ENCODE results near the gene RDH13.

The RDH13 gene

GRCh38 chr19:55098716-55099556 is 36.0 kb upstream of the RDH13 start:
- FAIRE-seq (no peak), DNase-seq (ENCODE audit: insufficient read length) (no peak)
- no peak for TF ChIP-seq POLR2AphosphoS5 (IDR thresholded peaks at IDR 0.05; ENCODE audit: low read depth, low read length)
- TF ChIP-seq TAF1 (IDR thresholded peaks at IDR 0.05; ENCODE audit: borderline replicate concordance, low read depth, low read length), result no peak
- no peak for TF ChIP-seq POLR2A (IDR thresholded peaks at IDR 0.05; ENCODE audit: low read depth, low read length)

- FAIRE-seq (no peak), DNase-seq (ENCODE audit: insufficient read length) (no peak)
- no peak for TF ChIP-seq POLR2AphosphoS5 (IDR thresholded peaks at IDR 0.05; ENCODE audit: low read depth, low read length)
- no peak for TF ChIP-seq POLR2A (IDR thresholded peaks at IDR 0.05; ENCODE audit: low read depth, low read length)
- TF ChIP-seq TAF1 (IDR thresholded peaks at IDR 0.05; ENCODE audit: borderline replicate concordance, low read depth, low read length), result no peak
Observed at GRCh38 chr19:55097864-55098715, 35.1 kb upstream of the RDH13 start.

GRCh38 chr19:55096061-55096701 is 33.2 kb upstream of the RDH13 start:
- no peak for FAIRE-seq
- no peak for TF ChIP-seq POLR2A (IDR thresholded peaks at IDR 0.05; ENCODE audit: low read depth, low read length)
- no peak for TF ChIP-seq TAF1 (IDR thresholded peaks at IDR 0.05; ENCODE audit: borderline replicate concordance, low read depth, low read length)
- no peak for TF ChIP-seq POLR2AphosphoS5 (IDR thresholded peaks at IDR 0.05; ENCODE audit: low read depth, low read length)
- no peak for DNase-seq (ENCODE audit: insufficient read length)

GRCh38 chr19:55095260-55096060 is 32.5 kb upstream of the RDH13 start:
- FAIRE-seq, result no peak
- TF ChIP-seq TAF1 (IDR thresholded peaks at IDR 0.05; ENCODE audit: borderline replicate concordance, low read depth, low read length) (no peak), POLR2A (IDR thresholded peaks at IDR 0.05; ENCODE audit: low read depth, low read length) (no peak), POLR2AphosphoS5 (IDR thresholded peaks at IDR 0.05; ENCODE audit: low read depth, low read length) (no peak)
- no peak for DNase-seq (ENCODE audit: insufficient read length)

GRCh38 chr19:55094456-55095259 is 31.7 kb upstream of the RDH13 start:
- no peak for DNase-seq (ENCODE audit: insufficient read length)
- TF ChIP-seq POLR2A (IDR thresholded peaks at IDR 0.05; ENCODE audit: low read depth, low read length), result no peak
- no peak for TF ChIP-seq TAF1 (IDR thresholded peaks at IDR 0.05; ENCODE audit: borderline replicate concordance, low read depth, low read length)
- TF ChIP-seq POLR2AphosphoS5 (IDR thresholded peaks at IDR 0.05; ENCODE audit: low read depth, low read length), result no peak
- no peak for FAIRE-seq

GRCh38 chr19:55092423-55093318 is 29.7 kb upstream of the RDH13 start:
- no peak for TF ChIP-seq POLR2A (IDR thresholded peaks at IDR 0.05; ENCODE audit: low read depth, low read length)
- no peak for TF ChIP-seq TAF1 (IDR thresholded peaks at IDR 0.05; ENCODE audit: borderline replicate concordance, low read depth, low read length)
- no peak for TF ChIP-seq POLR2AphosphoS5 (IDR thresholded peaks at IDR 0.05; ENCODE audit: low read depth, low read length)
- no peak for DNase-seq (ENCODE audit: insufficient read length)
- no peak for FAIRE-seq

- TF ChIP-seq POLR2A (IDR thresholded peaks at IDR 0.05; ENCODE audit: low read depth, low read length), result no peak
- TF ChIP-seq POLR2AphosphoS5 (IDR thresholded peaks at IDR 0.05; ENCODE audit: low read depth, low read length), result no peak
- TF ChIP-seq TAF1 (IDR thresholded peaks at IDR 0.05; ENCODE audit: borderline replicate concordance, low read depth, low read length), result no peak
Observed at GRCh38 chr19:55091955-55092354, 29.0 kb upstream of the RDH13 start.

GRCh38 chr19:55091126-55091910 is 28.4 kb upstream of the RDH13 start:
- FAIRE-seq, result no peak
- TF ChIP-seq POLR2A (IDR thresholded peaks at IDR 0.05; ENCODE audit: low read depth, low read length) (no peak), POLR2AphosphoS5 (IDR thresholded peaks at IDR 0.05; ENCODE audit: low read depth, low read length) (no peak), TAF1 (IDR thresholded peaks at IDR 0.05; ENCODE audit: borderline replicate concordance, low read depth, low read length) (no peak)
- DNase-seq (ENCODE audit: insufficient read length), result no peak

More at GRCh38 chr19:55091955-55092354, 29.0 kb upstream of the RDH13 start:
- no peak for FAIRE-seq
- no peak for DNase-seq (ENCODE audit: insufficient read length)

All from GM12892 (cell line).